Ishikawa (cell line): Measurements from ENCODE around the gene WNT2.

ENCODE experiments used
- CEBPB ChIP-seq: IDR thresholded peaks from 2 replicates; pipeline ENCODE4 v1.6.1; 2012
- CREB1 ChIP-seq: IDR thresholded peaks from 2 replicates; pipeline ENCODE4 v1.6.1; 2012; ENCODE audit warnings: low read depth
- EGR1 ChIP-seq: IDR thresholded peaks from 2 replicates; pipeline ENCODE4 v1.6.1; 2012
- EP300 ChIP-seq: IDR thresholded peaks from 2 replicates; pipeline ENCODE4 v1.6.1; 2012; ENCODE audit warnings: borderline replicate concordance
- FOXM1 ChIP-seq: IDR thresholded peaks from 2 replicates; pipeline ENCODE4 v1.6.1; 2012; ENCODE audit warnings: low read depth, borderline replicate concordance
- NFIC ChIP-seq: IDR thresholded peaks from 2 replicates; pipeline ENCODE4 v1.6.1; 2012
- RAD21 ChIP-seq: IDR thresholded peaks from 2 replicates; pipeline ENCODE4 v1.6.1; 2012; ENCODE audit warnings: low read depth
- TAF1 ChIP-seq: IDR thresholded peaks from 2 replicates; pipeline ENCODE4 v1.6.1; 2012; ENCODE audit warnings: low read depth, mild to moderate bottlenecking
- TCF12 ChIP-seq: IDR thresholded peaks from 2 replicates; pipeline ENCODE4 v1.6.1; 2012; ENCODE audit warnings: low read depth
- TEAD4 ChIP-seq: IDR thresholded peaks from 2 replicates; pipeline ENCODE4 v1.6.1; 2012
- USF1 ChIP-seq: IDR thresholded peaks from 2 replicates; pipeline ENCODE4 v1.6.1; 2012
- YY1 ChIP-seq: IDR thresholded peaks from 2 replicates; pipeline ENCODE4 v1.6.1; 2012; ENCODE audit warnings: low read depth
- ZBTB7A ChIP-seq: IDR thresholded peaks from 2 replicates; pipeline ENCODE4 v1.6.1; 2012; ENCODE audit warnings: low read depth
- TF ChIP-seq, protein P1 (sequence below): IDR thresholded peaks from 2 replicates; pipeline ENCODE4 v1.6.1; 2012
- TF ChIP-seq, protein P2 (sequence below): IDR thresholded peaks from 2 replicates; pipeline ENCODE4 v1.6.1; 2012; ENCODE audit warnings: low read depth, mild to moderate bottlenecking

The WNT2 gene

GRCh38 chr7:117279931-117280557 is 42.8 kb downstream of the WNT2 start:
- TF ChIP-seq, protein P1, sequence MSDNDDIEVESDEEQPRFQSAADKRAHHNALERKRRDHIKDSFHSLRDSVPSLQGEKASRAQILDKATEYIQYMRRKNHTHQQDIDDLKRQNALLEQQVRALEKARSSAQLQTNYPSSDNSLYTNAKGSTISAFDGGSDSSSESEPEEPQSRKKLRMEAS, result no peak
- TF ChIP-seq TCF12 (no peak), TEAD4 (no peak), CEBPB (no peak), ZBTB7A (no peak), FOXM1 (no peak), USF1 (no peak)
- TF ChIP-seq, protein P2, sequence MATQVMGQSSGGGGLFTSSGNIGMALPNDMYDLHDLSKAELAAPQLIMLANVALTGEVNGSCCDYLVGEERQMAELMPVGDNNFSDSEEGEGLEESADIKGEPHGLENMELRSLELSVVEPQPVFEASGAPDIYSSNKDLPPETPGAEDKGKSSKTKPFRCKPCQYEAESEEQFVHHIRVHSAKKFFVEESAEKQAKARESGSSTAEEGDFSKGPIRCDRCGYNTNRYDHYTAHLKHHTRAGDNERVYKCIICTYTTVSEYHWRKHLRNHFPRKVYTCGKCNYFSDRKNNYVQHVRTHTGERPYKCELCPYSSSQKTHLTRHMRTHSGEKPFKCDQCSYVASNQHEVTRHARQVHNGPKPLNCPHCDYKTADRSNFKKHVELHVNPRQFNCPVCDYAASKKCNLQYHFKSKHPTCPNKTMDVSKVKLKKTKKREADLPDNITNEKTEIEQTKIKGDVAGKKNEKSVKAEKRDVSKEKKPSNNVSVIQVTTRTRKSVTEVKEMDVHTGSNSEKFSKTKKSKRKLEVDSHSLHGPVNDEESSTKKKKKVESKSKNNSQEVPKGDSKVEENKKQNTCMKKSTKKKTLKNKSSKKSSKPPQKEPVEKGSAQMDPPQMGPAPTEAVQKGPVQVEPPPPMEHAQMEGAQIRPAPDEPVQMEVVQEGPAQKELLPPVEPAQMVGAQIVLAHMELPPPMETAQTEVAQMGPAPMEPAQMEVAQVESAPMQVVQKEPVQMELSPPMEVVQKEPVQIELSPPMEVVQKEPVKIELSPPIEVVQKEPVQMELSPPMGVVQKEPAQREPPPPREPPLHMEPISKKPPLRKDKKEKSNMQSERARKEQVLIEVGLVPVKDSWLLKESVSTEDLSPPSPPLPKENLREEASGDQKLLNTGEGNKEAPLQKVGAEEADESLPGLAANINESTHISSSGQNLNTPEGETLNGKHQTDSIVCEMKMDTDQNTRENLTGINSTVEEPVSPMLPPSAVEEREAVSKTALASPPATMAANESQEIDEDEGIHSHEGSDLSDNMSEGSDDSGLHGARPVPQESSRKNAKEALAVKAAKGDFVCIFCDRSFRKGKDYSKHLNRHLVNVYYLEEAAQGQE, result no peak

- no peak for TF ChIP-seq NFIC
Observed at GRCh38 chr7:117279203-117279602, 43.7 kb downstream of the WNT2 start.

DNA sequence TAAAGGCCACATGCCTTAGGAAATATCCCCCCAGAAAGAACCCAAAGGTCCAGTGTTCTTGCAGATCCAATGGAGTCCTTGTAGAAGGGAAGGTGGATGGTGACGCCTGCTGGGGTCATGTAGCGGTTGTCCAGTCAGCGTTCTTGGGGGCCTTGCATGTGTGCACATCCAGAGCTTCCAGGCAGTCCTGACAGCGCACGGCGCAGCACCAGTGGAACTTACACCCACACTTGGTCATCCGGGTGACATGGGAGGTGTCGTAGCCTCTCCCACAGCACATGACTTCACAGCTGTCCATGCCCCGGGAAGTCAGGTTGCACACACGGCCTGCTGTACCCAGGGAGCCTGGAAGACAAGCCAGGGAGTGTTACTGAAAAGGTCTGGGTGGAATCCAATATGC is 44.8 kb downstream of the WNT2 start:
- no peak for TF ChIP-seq NFIC
- TF ChIP-seq, protein P2, result no peak
- TF ChIP-seq RAD21, result no peak
- no peak for TF ChIP-seq CEBPB
- TF ChIP-seq TEAD4, result no peak
- TF ChIP-seq, protein P1, result no peak
- TF ChIP-seq TAF1, result no peak
- no peak for TF ChIP-seq TCF12
- no peak for TF ChIP-seq YY1
- no peak for TF ChIP-seq EP300

DNA sequence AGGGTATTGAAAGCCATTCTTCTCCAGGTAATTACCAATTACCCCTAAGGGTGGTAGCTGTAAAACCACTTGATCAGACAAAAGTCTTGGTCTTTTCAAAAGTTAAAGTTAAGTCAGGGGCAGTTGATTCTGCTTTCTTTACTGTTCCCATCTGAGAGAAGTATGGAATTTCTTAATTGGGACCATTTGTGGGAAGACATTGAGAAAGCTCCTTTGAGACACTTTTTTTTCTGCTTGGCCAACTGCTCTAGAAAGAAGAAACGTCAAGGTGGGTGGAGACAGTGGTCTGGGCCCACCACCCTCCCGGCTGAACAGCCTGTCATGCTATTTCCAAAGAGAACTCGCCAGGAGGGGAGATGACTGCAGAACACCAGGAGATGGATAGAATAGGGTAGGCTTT is 45.3 kb downstream of the WNT2 start:
- no peak for TF ChIP-seq CEBPB
- TF ChIP-seq, protein P2, result no peak
- no peak for TF ChIP-seq RAD21
- no peak for TF ChIP-seq YY1
- TF ChIP-seq TAF1, result no peak
- TF ChIP-seq EGR1, result no peak
- TF ChIP-seq TCF12, result no peak
- TF ChIP-seq NFIC, result no peak
- TF ChIP-seq CREB1, result no peak
- TF ChIP-seq, protein P1, result no peak

GRCh38 chr7:117274951-117275350 is 47.9 kb downstream of the WNT2 start:
- TF ChIP-seq EGR1 (no peak), USF1 (no peak), RAD21 (no peak), TAF1 (no peak), ZBTB7A (no peak), CEBPB (no peak), NFIC (no peak)
- TF ChIP-seq, protein P2, result no peak
